ENCODE results near the gene SPINT1. TPM values are rescaled to one million over a fixed set of nuclear protein-coding genes. Genes with fewer than 3 reads are reported as not detected.

SPINT1 gene
- 20.8 TPM for polyA plus RNA-seq (2013)

DNA sequence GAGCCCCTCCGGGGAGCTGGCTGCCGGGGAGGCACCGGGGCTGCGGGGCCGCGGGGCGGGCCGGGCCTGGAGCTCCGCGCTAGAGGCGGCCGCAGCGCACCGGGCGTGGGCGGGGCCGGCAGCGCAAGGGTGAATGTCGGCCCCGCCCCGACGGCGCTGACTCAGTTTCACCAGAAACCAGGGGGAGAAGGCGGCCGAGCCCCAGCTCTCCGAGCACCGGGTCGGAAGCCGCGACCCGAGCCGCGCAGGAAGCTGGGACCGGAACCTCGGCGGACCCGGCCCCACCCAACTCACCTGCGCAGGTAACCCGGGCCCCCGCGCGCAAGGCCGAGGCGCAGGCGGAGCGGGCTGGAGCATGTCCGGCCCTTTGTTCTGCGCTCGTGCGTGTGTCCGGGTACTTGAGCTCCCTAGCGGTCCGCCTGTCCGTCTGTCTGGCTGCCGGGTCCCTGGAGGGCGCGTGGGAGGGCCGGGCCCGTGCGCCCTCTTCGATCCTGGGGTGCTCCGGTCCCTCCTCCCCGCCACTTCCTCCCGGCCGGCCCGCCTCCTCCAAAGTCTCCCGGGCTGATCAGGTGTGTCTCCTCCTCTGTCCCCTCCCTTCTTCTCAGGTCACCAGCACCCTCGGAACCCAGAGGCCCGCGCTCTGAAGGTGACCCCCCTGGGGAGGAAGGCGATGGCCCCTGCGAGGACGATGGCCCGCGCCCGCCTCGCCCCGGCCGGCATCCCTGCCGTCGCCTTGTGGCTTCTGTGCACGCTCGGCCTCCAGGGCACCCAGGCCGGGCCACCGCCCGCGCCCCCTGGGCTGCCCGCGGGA lies at the start of gene SPINT1:
Gene SPINT1 (plus strand): TSS at position 164 of the 811 bp plus-strand sequence. CDS start 507 bp downstream, at position 671.
- Histone ChIP-seq H3K36me3 (ENCODE audit: control insufficient read depth in 4 of 4, insufficient read depth in 4 of 4, low read length in 3 of 4) (peaks cover 0 to under 1% (median 0%) of the 10 kb centered on the region in 4 experiments), H3K9me3 (ENCODE audit: control extremely low read depth in 1 of 5, control insufficient read depth in 4 of 5, insufficient read depth in 2 of 5, low read depth in 1 of 5, low read length in 4 of 5) (no peaks in the 10 kb centered on the region), H3K27me3 (replicated peaks in 2 of 5; ENCODE audit: control insufficient read depth in 4 of 5, insufficient read depth in 5 of 5, low read length in 4 of 5) (peaks cover 0 to 5% (median 0%) of the 10 kb centered on the region in 5 experiments), H3K27ac (ENCODE audit: insufficient read depth in 1 of 2, low read depth in 1 of 2, low read length in 2 of 2, poor library complexity in 1 of 2, severe bottlenecking in 2 of 2) (no peak within 1 kb of the TSS), H3K4me3 (ENCODE audit: control insufficient read depth in 1 of 7, extremely low read depth in 1 of 7, insufficient read depth in 4 of 7, low read depth in 2 of 7, low read length in 6 of 7) (peak within 1 kb of the TSS; percentile 56 to 84 (median 66)), H3K4me1 (ENCODE audit: control extremely low read depth in 1 of 4, control insufficient read depth in 4 of 4, insufficient read depth in 4 of 4, low read length in 3 of 4) (peaks cover 7 to 48% (median 42%) of the 10 kb centered on the region in 4 experiments)
- ChIA-PET CTCF (interaction anchor here (0.9 to 7.6 kb wide), 8 partner anchors 8 to 57 kb away, joined by 3 to 78 read pairs (median 4); no protein-coding TSS in a partner anchor), POLR2A (no interaction called here)
- DNase-seq = peak in 2 of 3 donors; percentile 24 to 54
- WGBS (ENCODE audit: insufficient coverage) = 0% methylated on average over 69 of the region's 89 CpGs

- no peak for DNase-seq
- peak overlapping the region in 1 of 7 experiments; percentile 5 for H3K4me3 ChIP-seq (ENCODE audit: control insufficient read depth in 1 of 7, extremely low read depth in 1 of 7, insufficient read depth in 4 of 7, low read depth in 2 of 7, low read length in 6 of 7)
- H3K27me3 ChIP-seq (replicated peaks in 2 of 5; ENCODE audit: control insufficient read depth in 4 of 5, insufficient read depth in 5 of 5, low read length in 4 of 5) = no peaks in the 10 kb centered on the region
- H3K4me1 ChIP-seq (ENCODE audit: control extremely low read depth in 1 of 4, control insufficient read depth in 4 of 4, insufficient read depth in 4 of 4, low read length in 3 of 4) = peaks cover 8 to 25% (median 22%) of the 10 kb centered on the region in 4 experiments
- WGBS (ENCODE audit: insufficient coverage) = 80% methylated on average over 2 of the region's 2 CpGs
- H3K27ac ChIP-seq (ENCODE audit: insufficient read depth in 1 of 2, low read depth in 1 of 2, low read length in 2 of 2, poor library complexity in 1 of 2, severe bottlenecking in 2 of 2) = peak overlapping the region in 1 of 2 experiments; percentile 25
- CTCF ChIA-PET = interaction anchor here (1.1 to 2.1 kb wide), 3 partner anchors 14 to 95 kb away, joined by 3 to 7 read pairs (median 5); no protein-coding TSS in a partner anchor
- H3K36me3 ChIP-seq (ENCODE audit: control insufficient read depth in 4 of 4, insufficient read depth in 4 of 4, low read length in 3 of 4) = peaks cover 0 to 10% (median 4%) of the 10 kb centered on the region in 4 experiments
- no peaks in the 10 kb centered on the region for H3K9me3 ChIP-seq (ENCODE audit: control extremely low read depth in 1 of 5, control insufficient read depth in 4 of 5, insufficient read depth in 2 of 5, low read depth in 1 of 5, low read length in 4 of 5)
- POLR2A ChIA-PET = no interaction called here
Observed at GRCh38 chr15:40796041-40796440, 47.8 kb upstream of the SPINT1 start.

GRCh38 chr15:40796512-40796911 lies 47.3 kb upstream of the SPINT1 start:
- H3K4me1 ChIP-seq (ENCODE audit: control extremely low read depth in 1 of 4, control insufficient read depth in 4 of 4, insufficient read depth in 4 of 4, low read length in 3 of 4) = peaks cover 8 to 25% (median 22%) of the 10 kb centered on the region in 4 experiments
- H3K27me3 ChIP-seq (replicated peaks in 2 of 5; ENCODE audit: control insufficient read depth in 4 of 5, insufficient read depth in 5 of 5, low read length in 4 of 5) = no peaks in the 10 kb centered on the region
- peak overlapping the region in 1 of 7 experiments; percentile 5 for H3K4me3 ChIP-seq (ENCODE audit: control insufficient read depth in 1 of 7, extremely low read depth in 1 of 7, insufficient read depth in 4 of 7, low read depth in 2 of 7, low read length in 6 of 7)
- 97% methylated on average over 4 of the region's 5 CpGs for WGBS (ENCODE audit: insufficient coverage)
- peak in 2 of 3 donors; percentile 31 to 40 for DNase-seq
- ChIA-PET CTCF (interaction anchor here (0.6 to 2.0 kb wide), 3 partner anchors 61 to 104 kb away, joined by 3 to 7 read pairs (median 3); no protein-coding TSS in a partner anchor), POLR2A (interaction anchor here (0.8 to 0.9 kb wide), 2 partner anchors 8 to 11 kb away, joined by 3 read pairs; partner anchors contain the start of genes DNAJC17 and ZFYVE19)
- no peaks in the 10 kb centered on the region for H3K9me3 ChIP-seq (ENCODE audit: control extremely low read depth in 1 of 5, control insufficient read depth in 4 of 5, insufficient read depth in 2 of 5, low read depth in 1 of 5, low read length in 4 of 5)
- H3K36me3 ChIP-seq (ENCODE audit: control insufficient read depth in 4 of 4, insufficient read depth in 4 of 4, low read length in 3 of 4) = peaks cover 0 to 12% (median 4%) of the 10 kb centered on the region in 4 experiments
- peak overlapping the region in 1 of 2 experiments; percentile 25 for H3K27ac ChIP-seq (ENCODE audit: insufficient read depth in 1 of 2, low read depth in 1 of 2, low read length in 2 of 2, poor library complexity in 1 of 2, severe bottlenecking in 2 of 2)

DNA sequence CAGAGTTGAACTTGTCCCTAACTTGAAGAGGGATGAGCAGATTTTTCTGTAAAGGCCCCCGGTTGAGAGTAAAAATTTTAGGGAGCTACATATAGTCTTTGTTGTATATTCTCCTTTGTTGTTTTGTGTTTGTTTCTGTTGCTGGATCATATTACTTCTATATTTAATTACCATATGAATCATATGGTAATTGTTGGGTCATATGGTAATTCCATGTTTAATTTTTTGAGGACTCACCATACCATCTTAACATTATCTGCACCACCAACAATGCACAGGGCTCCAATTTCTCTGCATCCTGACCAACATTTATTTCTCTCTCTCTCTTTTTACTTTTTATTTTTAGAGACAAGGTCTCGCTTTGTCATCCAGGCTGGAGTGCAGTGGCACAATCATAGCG lies 44.3 kb upstream of the SPINT1 start:
- Histone ChIP-seq H3K36me3 (ENCODE audit: control insufficient read depth in 4 of 4, insufficient read depth in 4 of 4, low read length in 3 of 4) (peaks cover 0 to 3% (median 1%) of the 10 kb centered on the region in 4 experiments), H3K27ac (ENCODE audit: insufficient read depth in 1 of 2, low read depth in 1 of 2, low read length in 2 of 2, poor library complexity in 1 of 2, severe bottlenecking in 2 of 2) (no peak overlapping the region), H3K4me3 (ENCODE audit: control insufficient read depth in 1 of 7, extremely low read depth in 1 of 7, insufficient read depth in 4 of 7, low read depth in 2 of 7, low read length in 6 of 7) (no peak overlapping the region), H3K9me3 (ENCODE audit: control extremely low read depth in 1 of 5, control insufficient read depth in 4 of 5, insufficient read depth in 2 of 5, low read depth in 1 of 5, low read length in 4 of 5) (no peaks in the 10 kb centered on the region), H3K27me3 (replicated peaks in 2 of 5; ENCODE audit: control insufficient read depth in 4 of 5, insufficient read depth in 5 of 5, low read length in 4 of 5) (no peaks in the 10 kb centered on the region), H3K4me1 (ENCODE audit: control extremely low read depth in 1 of 4, control insufficient read depth in 4 of 4, insufficient read depth in 4 of 4, low read length in 3 of 4) (peaks cover 8 to 21% (median 20%) of the 10 kb centered on the region in 4 experiments)
- CTCF ChIA-PET = interaction anchor here (3.1 kb wide), 1 partner anchor 14 kb away, joined by 8 read pairs; no protein-coding TSS in a partner anchor
- no peak for DNase-seq
- 100% methylated on average over 1 of the region's 3 CpGs for WGBS (ENCODE audit: insufficient coverage)
- POLR2A ChIA-PET = no interaction called here

DNA sequence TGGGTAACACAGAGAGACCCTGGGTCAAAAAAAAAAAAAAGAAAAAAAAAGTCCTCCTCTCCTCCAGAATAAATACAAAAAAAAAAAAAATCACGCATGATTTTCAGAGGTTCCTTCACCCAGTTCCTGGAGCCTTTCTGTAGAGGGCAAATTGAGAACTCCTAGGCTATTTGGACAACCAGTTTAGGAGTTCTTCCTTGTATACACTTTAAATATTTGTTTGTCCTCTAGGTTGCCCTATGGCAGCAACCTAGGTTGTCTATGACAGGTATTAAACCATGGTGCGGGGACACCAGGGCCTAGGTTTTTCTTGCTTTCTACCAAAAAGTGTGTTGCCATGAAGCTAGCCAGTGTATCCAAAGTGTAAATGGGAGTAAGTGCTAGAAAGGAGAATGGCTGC lies 40.8 kb upstream of the SPINT1 start:
- Histone ChIP-seq H3K9me3 (ENCODE audit: control extremely low read depth in 1 of 5, control insufficient read depth in 4 of 5, insufficient read depth in 2 of 5, low read depth in 1 of 5, low read length in 4 of 5) (no peaks in the 10 kb centered on the region), H3K36me3 (ENCODE audit: control insufficient read depth in 4 of 4, insufficient read depth in 4 of 4, low read length in 3 of 4) (peaks cover 0 to 3% (median 1%) of the 10 kb centered on the region in 4 experiments), H3K4me1 (ENCODE audit: control extremely low read depth in 1 of 4, control insufficient read depth in 4 of 4, insufficient read depth in 4 of 4, low read length in 3 of 4) (peaks cover 5 to 15% (median 11%) of the 10 kb centered on the region in 4 experiments), H3K4me3 (ENCODE audit: control insufficient read depth in 1 of 7, extremely low read depth in 1 of 7, insufficient read depth in 4 of 7, low read depth in 2 of 7, low read length in 6 of 7) (no peak overlapping the region), H3K27me3 (replicated peaks in 2 of 5; ENCODE audit: control insufficient read depth in 4 of 5, insufficient read depth in 5 of 5, low read length in 4 of 5) (no peaks in the 10 kb centered on the region), H3K27ac (ENCODE audit: insufficient read depth in 1 of 2, low read depth in 1 of 2, low read length in 2 of 2, poor library complexity in 1 of 2, severe bottlenecking in 2 of 2) (no peak overlapping the region)
- 100% methylated on average over 1 of the region's 2 CpGs for WGBS (ENCODE audit: insufficient coverage)
- DNase-seq = no peak
- ChIA-PET CTCF (interaction anchor here (1.3 to 2.0 kb wide), 2 partner anchors 14 to 21 kb away, joined by 4 to 6 read pairs; no protein-coding TSS in a partner anchor), POLR2A (no interaction called here)

- Histone ChIP-seq H3K4me3 (ENCODE audit: control insufficient read depth in 1 of 7, extremely low read depth in 1 of 7, insufficient read depth in 4 of 7, low read depth in 2 of 7, low read length in 6 of 7) (no peak overlapping the region), H3K36me3 (ENCODE audit: control insufficient read depth in 4 of 4, insufficient read depth in 4 of 4, low read length in 3 of 4) (peaks cover 0 to 3% (median 1%) of the 10 kb centered on the region in 4 experiments), H3K9me3 (ENCODE audit: control extremely low read depth in 1 of 5, control insufficient read depth in 4 of 5, insufficient read depth in 2 of 5, low read depth in 1 of 5, low read length in 4 of 5) (no peaks in the 10 kb centered on the region), H3K27me3 (replicated peaks in 2 of 5; ENCODE audit: control insufficient read depth in 4 of 5, insufficient read depth in 5 of 5, low read length in 4 of 5) (no peaks in the 10 kb centered on the region), H3K4me1 (ENCODE audit: control extremely low read depth in 1 of 4, control insufficient read depth in 4 of 4, insufficient read depth in 4 of 4, low read length in 3 of 4) (peaks cover 5 to 21% (median 18%) of the 10 kb centered on the region in 4 experiments), H3K27ac (ENCODE audit: insufficient read depth in 1 of 2, low read depth in 1 of 2, low read length in 2 of 2, poor library complexity in 1 of 2, severe bottlenecking in 2 of 2) (no peak overlapping the region)
- CTCF ChIA-PET = interaction anchor here (0.6 to 2.0 kb wide), 3 partner anchors 11 to 21 kb away, joined by 3 to 6 read pairs (median 4); no protein-coding TSS in a partner anchor
- 100% methylated on average over 1 of the region's 1 CpG for WGBS (ENCODE audit: insufficient coverage)
- POLR2A ChIA-PET = interaction anchor here (0.7 kb wide), 1 partner anchor 15 kb away, joined by 8 read pairs; no protein-coding TSS in a partner anchor
- DNase-seq = no peak
Observed at GRCh38 chr15:40803688-40804087, 40.2 kb upstream of the SPINT1 start.
